H1 (cell line): ENCODE results near the gene FES. TPM values are rescaled to one million over a fixed set of nuclear protein-coding genes. Genes with fewer than 3 reads are reported as not detected.

Source experiments
- BACH1 ChIP-seq: IDR thresholded peaks from 2 replicates; pipeline ENCODE4 v1.6.1; 2012; ENCODE audit warnings: low read length, improper control_type of control experiment
- polyA plus RNA-seq, 7 experiments: library from polyadenylated mRNA; depleted of rRNA in 3 of 7; stranded (reverse) in 5 of 7; unstranded in 2 of 7; fragments of >200 nt in 5 of 7; fragments of 200-250 nt in 2 of 7; gene quantifications; 1 replicate in 5 of 7; 2 replicates in 1 of 7; 4 replicates in 1 of 7; pipeline versions ENCODE4 v1.2.1 to v1.2.3, GENCODE V29; 2011 to 2013; ENCODE audit warnings: missing spikeins in 2 of 7, mixed read lengths in 2 of 7
- total RNA-seq: library from RNA; stranded (reverse); fragmentation: NEBNext Ultra II Directional; extraction: Animal tissue kit (Norgen Biotek cat#: 25700); gene quantifications from 2 replicates; pipeline ENCODE4 v1.2.1, GENCODE V29; 2021

The FES gene
- total and polyA plus RNA-seq, 2 of the 8 experiments (the other 6 are each of a cell fraction or from before 2014, with no cell fraction given) = 8.5 to 8.6 TPM

DNA sequence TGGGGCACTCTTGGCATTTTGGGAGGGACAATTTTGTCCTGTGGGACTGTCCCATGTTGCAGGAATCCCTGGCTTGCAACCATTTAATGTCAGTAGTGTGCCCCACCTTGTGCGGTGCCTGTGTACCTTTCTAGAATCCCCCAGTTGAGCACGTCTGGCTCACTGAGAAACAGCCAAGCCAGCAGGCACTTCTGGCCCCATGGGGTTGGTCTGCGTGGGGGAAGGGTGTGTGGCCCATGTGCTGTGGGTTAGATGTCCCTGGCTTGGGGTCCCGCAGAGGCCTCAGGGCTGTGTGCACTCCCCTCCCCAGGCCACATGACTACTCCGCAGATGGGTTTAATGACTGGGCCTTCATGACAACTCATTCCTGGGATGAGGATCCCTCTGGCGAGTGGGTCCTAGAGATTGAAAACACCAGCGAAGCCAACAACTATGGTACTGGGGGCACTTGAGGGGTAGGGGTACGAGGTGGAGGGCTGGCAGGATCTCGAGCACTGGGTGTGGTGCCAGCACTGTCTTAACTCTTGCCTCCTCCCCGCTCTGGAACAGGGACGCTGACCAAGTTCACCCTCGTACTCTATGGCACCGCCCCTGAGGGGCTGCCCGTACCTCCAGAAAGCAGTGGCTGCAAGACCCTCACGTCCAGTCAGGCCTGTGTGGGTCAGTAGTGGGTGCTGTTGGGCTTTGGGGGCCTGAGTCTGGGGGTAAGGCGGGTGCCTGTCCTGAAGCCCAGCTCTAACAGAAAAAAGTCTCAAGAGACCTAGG lies 3.7 kb upstream of the FES start (continued):
- TF ChIP-seq BACH1 = no peak
